Right lung (tissue), 5 donors: ENCODE results near the gene CLEC9A. TPM values are rescaled to one million over a fixed set of nuclear protein-coding genes. Genes with fewer than 3 reads are reported as not detected.

Experiments used
- DNase-seq, 2 donors: peaks; one replicate each; pipeline ENCODE4 v3.0.0-alpha.2; 2013
- polyA plus RNA-seq, 5 donors: library from polyadenylated mRNA; unstranded; fragments of 120-200 nt; gene quantifications; one replicate each; pipeline versions ENCODE4 v1.2.1 to v1.2.3, GENCODE V29; 2013; ENCODE audit warnings: inconsistent platforms in 1 of 5, low replicate concordance in 1 of 5; ENCODE audit not compliant: insufficient read length in 5 of 5, insufficient read depth in 1 of 5

Gene CLEC9A
- polyA plus RNA-seq, 5 donors = 1.3 to 2.5 (median 1.8) TPM

DNA sequence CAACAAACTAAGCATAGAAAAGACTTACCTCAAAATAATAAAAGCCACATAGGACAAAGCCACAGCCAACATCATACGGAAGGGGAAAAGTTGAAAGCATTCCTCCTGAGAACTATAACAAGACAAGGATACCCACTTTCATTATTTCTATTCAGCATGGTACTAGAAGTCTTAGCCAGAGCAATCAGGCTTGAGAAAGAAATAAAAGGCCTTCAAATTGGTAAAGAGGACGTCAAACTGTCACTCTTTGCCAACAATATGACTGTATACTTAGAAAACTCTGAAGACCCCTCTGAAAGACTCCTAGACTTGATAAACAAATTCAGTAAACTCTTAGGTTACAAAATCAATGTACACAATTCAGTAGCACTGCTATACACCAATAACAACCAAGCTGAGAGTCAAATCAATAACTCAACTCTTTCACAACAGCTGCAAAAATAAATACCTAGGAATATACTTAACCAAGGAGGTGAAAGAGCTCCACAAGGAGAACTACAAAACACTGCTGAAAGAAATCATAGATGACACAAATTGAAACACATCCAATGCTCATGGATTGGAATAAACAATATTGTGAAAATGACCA, 79.9 kb downstream of the CLEC9A start:
- no peak for DNase-seq

GRCh38 chr12:10111451-10111850, 81.0 kb downstream of the CLEC9A start:
- no peak for DNase-seq

DNA sequence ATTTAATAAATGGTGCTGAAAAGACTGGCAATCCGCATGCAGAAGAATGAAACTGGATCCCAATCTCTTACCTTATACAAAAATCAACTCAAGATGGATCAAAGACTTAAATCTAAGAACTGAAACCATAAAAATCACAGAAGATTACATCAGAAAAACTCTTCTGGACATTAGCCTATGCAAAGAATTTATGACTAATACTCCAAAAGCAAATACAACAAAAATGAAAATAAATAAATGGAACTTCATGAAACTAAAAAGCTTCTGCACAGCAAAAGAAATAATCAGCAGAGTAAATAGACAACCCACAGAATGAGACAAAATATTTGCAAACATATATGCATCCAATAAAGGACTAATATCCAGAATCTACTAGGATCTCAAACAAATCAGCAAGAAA, 82.6 kb downstream of the CLEC9A start:
- DNase-seq = no peak

DNA sequence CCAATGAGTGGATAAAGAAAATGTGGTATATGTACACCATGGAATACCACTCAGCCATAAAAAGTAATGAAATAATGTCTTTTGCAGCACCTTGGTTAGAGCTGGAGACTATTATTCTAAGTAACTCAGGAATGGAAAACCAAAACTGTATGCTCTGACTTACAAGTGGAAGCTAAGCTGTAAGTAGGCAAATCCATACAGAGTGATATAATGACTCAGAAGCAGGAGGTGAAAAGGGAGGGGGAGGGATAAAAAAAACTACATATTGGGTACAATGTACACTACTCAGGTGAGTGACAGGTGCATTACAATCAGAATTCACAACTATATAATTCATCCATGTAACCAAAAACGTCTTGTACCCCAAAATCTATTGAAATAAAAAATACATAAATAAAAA, 83.4 kb downstream of the CLEC9A start:
- DNase-seq = no peak

DNA sequence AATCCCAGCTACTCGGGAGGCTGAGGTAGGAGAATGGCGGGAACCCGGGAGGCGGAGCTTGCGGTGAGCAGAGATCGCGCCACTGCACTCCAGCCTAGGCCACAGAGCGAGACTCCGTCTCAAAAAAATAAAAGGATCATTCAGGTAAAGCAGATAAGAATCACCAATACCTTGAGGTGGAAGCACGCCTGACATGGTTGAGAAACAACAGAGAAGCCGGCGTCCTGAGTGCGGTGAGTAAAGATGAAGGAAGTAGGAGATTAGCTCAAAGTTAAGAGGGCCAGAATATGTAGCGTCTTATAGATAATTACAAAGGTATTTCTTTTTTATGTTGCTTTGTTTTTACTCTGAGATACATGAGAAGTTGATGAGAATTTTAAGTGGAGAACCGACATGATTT, 84.8 kb downstream of the CLEC9A start:
- DNase-seq = no peak

Other genes with a start within 250 kb of the CLEC9A start
- gene KLRF1, start 203.2 kb upstream of the CLEC9A start, polyA plus RNA-seq = 1 to 10 TPM in 4 of 5 donors, under 1 TPM in 1; 0.85 to 2.5 (median 1.1) TPM
- 10 to 100 TPM; 19.3 to 39.0 (median 24.1) TPM for gene CLEC2B, start 161.3 kb upstream of the CLEC9A start, polyA plus RNA-seq
- gene KLRF2, start 149.2 kb upstream of the CLEC9A start, polyA plus RNA-seq = not detected
- not detected for gene CLEC2A, start 98.3 kb upstream of the CLEC9A start, polyA plus RNA-seq
- 1 to 10 TPM in 3 of 5 donors, under 1 TPM in 2; 0.55 to 2.1 (median 1.2) TPM for gene CLEC12A, start 59.3 kb upstream of the CLEC9A start, polyA plus RNA-seq
- gene CLEC1B, start 31.6 kb upstream of the CLEC9A start, polyA plus RNA-seq = 1 to 10 TPM; 1.3 to 3.0 (median 2.5) TPM
- gene CLEC12B, start 20.1 kb upstream of the CLEC9A start, polyA plus RNA-seq = under 1 TPM in 4 of 5 donors, not detected in 1; 0.07 to 0.42 (median 0.29) TPM
- gene CLEC1A, start 68.3 kb downstream of the CLEC9A start, polyA plus RNA-seq = 10 to 100 TPM; 18.5 to 24.4 (median 19.9) TPM
- 1 to 10 TPM; 2.4 to 3.7 (median 2.8) TPM for gene CLEC7A, start 99.5 kb downstream of the CLEC9A start, polyA plus RNA-seq
- gene OLR1, start 141.4 kb downstream of the CLEC9A start, polyA plus RNA-seq = 1 to 10 TPM in 2 of 5 donors, under 1 TPM in 3; 0.31 to 1.8 (median 0.54) TPM
- gene TMEM52B, start 148.3 kb downstream of the CLEC9A start, polyA plus RNA-seq = under 1 TPM; 0.11 to 0.82 (median 0.22) TPM
- gene GABARAPL1, start 182.2 kb downstream of the CLEC9A start, polyA plus RNA-seq = 10 to 100 TPM; 34.2 to 53.1 (median 45.0) TPM